Smooth muscle cell (in vitro differentiated cells): ENCODE measurements around the gene STIP1. TPM values are rescaled to one million over a fixed set of nuclear protein-coding genes. Genes with fewer than 3 reads are reported as not detected.

Source experiments
- DNase-seq: peaks from one replicate; lab custom pipeline; 2025; ENCODE audit not compliant: unreplicated experiment; lab: John Stamatoyannopoulos, UW
- H2AFZ ChIP-seq: fragments of 200-600 bp; sonication (generic); 2 replicates; pipeline ENCODE4 v1.6.0; 2016; ENCODE audit warnings: antibody characterized with exemption, low read depth, mild to moderate bottlenecking
- H3F3A ChIP-seq: fragments of 200-600 bp; sonication (generic); 2 replicates; pipeline ENCODE4 v1.6.0; 2017; ENCODE audit warnings: antibody characterized with exemption, low read depth
- H3K27ac ChIP-seq: fragments of 200-600 bp; sonication (generic); 2 replicates; pipeline ENCODE4 v1.5.1; 2016; ENCODE audit warnings: low read depth, mild to moderate bottlenecking
- H3K27me3 ChIP-seq: fragments of 200-600 bp; sonication (generic); 2 replicates; pipeline ENCODE4 v1.6.1; 2016; ENCODE audit warnings: low read depth, mild to moderate bottlenecking
- H3K36me3 ChIP-seq: fragments of 200-600 bp; sonication (generic); 2 replicates; pipeline ENCODE4 v1.5.1; 2016; ENCODE audit warnings: low read depth
- H3K4me1 ChIP-seq: fragments of 200-600 bp; sonication (generic); 2 replicates; pipeline ENCODE4 v1.5.1; 2016; ENCODE audit warnings: low read depth
- H3K4me2 ChIP-seq: fragments of 200-600 bp; sonication (generic); 2 replicates; pipeline ENCODE4 v1.6.0; 2016; ENCODE audit warnings: mild to moderate bottlenecking
- H3K4me3 ChIP-seq: fragments of 200-600 bp; sonication (generic); 2 replicates; pipeline ENCODE4 v1.5.1; 2016; ENCODE audit warnings: mild to moderate bottlenecking
- H3K79me2 ChIP-seq: fragments of 200-600 bp; sonication (generic); 2 replicates; pipeline ENCODE4 v1.6.0; 2016; ENCODE audit warnings: low read depth, mild to moderate bottlenecking
- H3K9ac ChIP-seq: fragments of 200-600 bp; sonication (generic); 2 replicates; pipeline ENCODE4 v1.6.0; 2016; ENCODE audit warnings: low read depth
- H3K9me3 ChIP-seq: fragments of 200-600 bp; sonication (generic); replicated peaks from 2 replicates; pipeline ENCODE4 v1.5.1; 2016; ENCODE audit warnings: low read depth
- H4K20me1 ChIP-seq: fragments of 200-600 bp; sonication (generic); 2 replicates; pipeline ENCODE4 v1.6.0; 2016; ENCODE audit warnings: low read depth
- CTCF ChIP-seq: fragments of 200-600 bp; sonication (generic); IDR thresholded peaks from 2 replicates; pipeline ENCODE4 v1.5.1; 2017; ENCODE audit warnings: borderline replicate concordance, mild to moderate bottlenecking, antibody characterized with exemption; ENCODE audit not compliant: insufficient read depth, poor library complexity, severe bottlenecking
- WGBS: methylation state at CpG from one replicate; pipeline ENCODE4 v1.1.7; 2016; ENCODE audit warnings: low lambda C conversion rate; 5-methylcytosine and 5-hydroxymethylcytosine counted together
- polyA plus RNA-seq: library from polyadenylated mRNA; unstranded; fragments of >200 nt; fragmentation: Nextera tagmentation; extraction: Ambion mirVana; gene quantifications from 2 replicates; pipeline ENCODE4 v1.2.1, GENCODE V29; 2016
- total RNA-seq: library from RNA; depleted of rRNA; stranded (reverse); fragments of >200 nt; gene quantifications from 2 replicates; pipeline ENCODE4 v1.2.3, GENCODE V29; 2014

STIP1 gene
- total and polyA plus RNA-seq, 2 experiments from 2014 or later, result 114 to 117 TPM

- no peaks in the 10 kb centered on the region for H4K20me1 ChIP-seq
- H3K36me3 ChIP-seq, result no peaks in the 10 kb centered on the region
- no peak for TF ChIP-seq CTCF
- WGBS, result 80% methylated on average over 2 of the region's 3 CpGs
- H3K4me3 ChIP-seq, result peak overlapping the region; percentile 63
- H3K4me2 ChIP-seq, result peak overlapping the region; percentile 97
- H3K79me2 ChIP-seq, result peaks cover 22% of the 10 kb centered on the region
- DNase-seq, result no peak
- no peaks in the 10 kb centered on the region for H3K9me3 ChIP-seq
- peaks cover 19% of the 10 kb centered on the region for H3K4me1 ChIP-seq
- no peak overlapping the region for H3K27ac ChIP-seq
- H3F3A ChIP-seq, result no peaks in the 10 kb centered on the region
- H2AFZ ChIP-seq, result no peak overlapping the region
- no peaks in the 10 kb centered on the region for H3K27me3 ChIP-seq
- H3K9ac ChIP-seq, result no peak overlapping the region
These were observed 41.5 kb downstream of the STIP1 start for GRCh38 chr11:64227405-64227956.

- no peak for TF ChIP-seq CTCF
- Histone ChIP-seq H4K20me1 (no peaks in the 10 kb centered on the region), H3K36me3 (no peaks in the 10 kb centered on the region), H3K4me1 (peaks cover 19% of the 10 kb centered on the region), H3K9ac (no peak overlapping the region), H3K27me3 (no peaks in the 10 kb centered on the region), H3K4me3 (no peak overlapping the region), H3K79me2 (peaks cover 22% of the 10 kb centered on the region), H2AFZ (no peak overlapping the region), H3K27ac (no peak overlapping the region), H3F3A (no peaks in the 10 kb centered on the region), H3K4me2 (peak overlapping the region; percentile 97), H3K9me3 (no peaks in the 10 kb centered on the region)
- no peak for DNase-seq
- 96% methylated on average over 12 of the region's 12 CpGs for WGBS
These were observed 43.2 kb downstream of the STIP1 start for GRCh38 chr11:64229090-64229743.

GRCh38 chr11:64229744-64230170 is 43.8 kb downstream of the STIP1 start:
- peak overlapping the region; percentile 79 for H3K4me3 ChIP-seq
- 68% methylated on average over 13 of the region's 13 CpGs for WGBS
- H3K9me3 ChIP-seq, result no peaks in the 10 kb centered on the region
- no peak for DNase-seq
- no peaks in the 10 kb centered on the region for H4K20me1 ChIP-seq
- H3K27me3 ChIP-seq, result no peaks in the 10 kb centered on the region
- no peaks in the 10 kb centered on the region for H3K36me3 ChIP-seq
- no peak overlapping the region for H2AFZ ChIP-seq
- peaks cover 19% of the 10 kb centered on the region for H3K4me1 ChIP-seq
- H3K4me2 ChIP-seq, result peak overlapping the region; percentile 97
- H3F3A ChIP-seq, result no peaks in the 10 kb centered on the region
- peak overlapping the region; percentile 44 for H3K27ac ChIP-seq
- no peak overlapping the region for H3K9ac ChIP-seq
- TF ChIP-seq CTCF, result no peak
- H3K79me2 ChIP-seq, result peaks cover 22% of the 10 kb centered on the region
